ENCODE results near the gene TSHZ2. TPM values are rescaled to one million over a fixed set of nuclear protein-coding genes. Genes with fewer than 3 reads are reported as not detected.

The TSHZ2 gene
- polyA plus RNA-seq, 1 donor from 2014 or later, result 4.6 TPM

DNA sequence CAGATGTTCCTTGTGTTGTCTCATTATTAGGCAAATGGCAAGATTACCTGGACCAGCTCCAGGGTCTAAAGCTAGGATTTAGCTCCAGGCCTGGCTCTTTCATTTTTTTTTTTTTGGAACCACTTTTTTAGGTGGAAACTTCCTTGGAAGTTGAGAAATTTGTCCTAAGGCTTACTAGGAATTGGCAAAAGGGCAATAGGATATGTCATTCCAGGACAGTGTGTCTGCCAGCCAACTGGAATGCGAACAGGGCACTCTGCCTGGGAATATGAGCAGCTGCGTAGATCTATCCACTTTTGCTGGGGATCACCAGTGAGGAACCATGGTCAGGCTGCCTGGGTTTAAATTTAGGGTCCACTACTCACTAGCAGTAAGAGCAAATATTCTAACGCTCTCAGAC lies 304.0 kb downstream of the TSHZ2 start:
- Histone ChIP-seq H3K9ac (ENCODE audit: low read length) (no peak overlapping the region), H3K4me2 (ENCODE audit: low read length) (no peak overlapping the region), H3K27me3 (ENCODE audit: insufficient read depth, low read depth, low read length) (no peaks in the 10 kb centered on the region), H3K27ac (ENCODE audit: low read length) (no peak overlapping the region), H3K9me2 (ENCODE audit: insufficient read depth, low read length) (no peaks in the 10 kb centered on the region), H2AFZ (ENCODE audit: low read depth, low read length) (no peak overlapping the region), H4K20me1 (ENCODE audit: insufficient read depth) (no peaks in the 10 kb centered on the region), H3K79me2 (replicated peaks; ENCODE audit: insufficient read depth, low read length) (no peaks in the 10 kb centered on the region), H3K4me3 (ENCODE audit: low read length) (no peak overlapping the region), H3F3A (ENCODE audit: insufficient read depth, low read length, poor library complexity, severe bottlenecking) (no peaks in the 10 kb centered on the region), H3K36me3 (ENCODE audit: insufficient read depth, low read length) (no peaks in the 10 kb centered on the region), H3K9me3 (ENCODE audit: low read length) (no peaks in the 10 kb centered on the region)
- TF ChIP-seq MXI1 (conservative IDR thresholded peaks at IDR 0.05; ENCODE audit: poor library complexity, severe bottlenecking) (no peak), RAD21 (conservative IDR thresholded peaks at IDR 0.05) (no peak), SMC3 (conservative IDR thresholded peaks at IDR 0.05; ENCODE audit: poor library complexity) (no peak), TAF1 (IDR thresholded peaks at IDR 0.05; ENCODE audit: low read depth) (no peak), POLR2AphosphoS5 (IDR thresholded peaks at IDR 0.05) (no peak), EZH2 (IDR thresholded peaks at IDR 0.05; ENCODE audit: borderline replicate concordance, insufficient read depth, low read length, poor library complexity, severe bottlenecking) (no peak), EP300 (conservative IDR thresholded peaks at IDR 0.05; ENCODE audit: poor library complexity, severe bottlenecking) (no peak)
- TF ChIP-seq, protein P1, sequence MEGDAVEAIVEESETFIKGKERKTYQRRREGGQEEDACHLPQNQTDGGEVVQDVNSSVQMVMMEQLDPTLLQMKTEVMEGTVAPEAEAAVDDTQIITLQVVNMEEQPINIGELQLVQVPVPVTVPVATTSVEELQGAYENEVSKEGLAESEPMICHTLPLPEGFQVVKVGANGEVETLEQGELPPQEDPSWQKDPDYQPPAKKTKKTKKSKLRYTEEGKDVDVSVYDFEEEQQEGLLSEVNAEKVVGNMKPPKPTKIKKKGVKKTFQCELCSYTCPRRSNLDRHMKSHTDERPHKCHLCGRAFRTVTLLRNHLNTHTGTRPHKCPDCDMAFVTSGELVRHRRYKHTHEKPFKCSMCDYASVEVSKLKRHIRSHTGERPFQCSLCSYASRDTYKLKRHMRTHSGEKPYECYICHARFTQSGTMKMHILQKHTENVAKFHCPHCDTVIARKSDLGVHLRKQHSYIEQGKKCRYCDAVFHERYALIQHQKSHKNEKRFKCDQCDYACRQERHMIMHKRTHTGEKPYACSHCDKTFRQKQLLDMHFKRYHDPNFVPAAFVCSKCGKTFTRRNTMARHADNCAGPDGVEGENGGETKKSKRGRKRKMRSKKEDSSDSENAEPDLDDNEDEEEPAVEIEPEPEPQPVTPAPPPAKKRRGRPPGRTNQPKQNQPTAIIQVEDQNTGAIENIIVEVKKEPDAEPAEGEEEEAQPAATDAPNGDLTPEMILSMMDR (IDR thresholded peaks at IDR 0.05; ENCODE audit: poor library complexity, severe bottlenecking), result no peak
- TF ChIP-seq, protein P2, sequence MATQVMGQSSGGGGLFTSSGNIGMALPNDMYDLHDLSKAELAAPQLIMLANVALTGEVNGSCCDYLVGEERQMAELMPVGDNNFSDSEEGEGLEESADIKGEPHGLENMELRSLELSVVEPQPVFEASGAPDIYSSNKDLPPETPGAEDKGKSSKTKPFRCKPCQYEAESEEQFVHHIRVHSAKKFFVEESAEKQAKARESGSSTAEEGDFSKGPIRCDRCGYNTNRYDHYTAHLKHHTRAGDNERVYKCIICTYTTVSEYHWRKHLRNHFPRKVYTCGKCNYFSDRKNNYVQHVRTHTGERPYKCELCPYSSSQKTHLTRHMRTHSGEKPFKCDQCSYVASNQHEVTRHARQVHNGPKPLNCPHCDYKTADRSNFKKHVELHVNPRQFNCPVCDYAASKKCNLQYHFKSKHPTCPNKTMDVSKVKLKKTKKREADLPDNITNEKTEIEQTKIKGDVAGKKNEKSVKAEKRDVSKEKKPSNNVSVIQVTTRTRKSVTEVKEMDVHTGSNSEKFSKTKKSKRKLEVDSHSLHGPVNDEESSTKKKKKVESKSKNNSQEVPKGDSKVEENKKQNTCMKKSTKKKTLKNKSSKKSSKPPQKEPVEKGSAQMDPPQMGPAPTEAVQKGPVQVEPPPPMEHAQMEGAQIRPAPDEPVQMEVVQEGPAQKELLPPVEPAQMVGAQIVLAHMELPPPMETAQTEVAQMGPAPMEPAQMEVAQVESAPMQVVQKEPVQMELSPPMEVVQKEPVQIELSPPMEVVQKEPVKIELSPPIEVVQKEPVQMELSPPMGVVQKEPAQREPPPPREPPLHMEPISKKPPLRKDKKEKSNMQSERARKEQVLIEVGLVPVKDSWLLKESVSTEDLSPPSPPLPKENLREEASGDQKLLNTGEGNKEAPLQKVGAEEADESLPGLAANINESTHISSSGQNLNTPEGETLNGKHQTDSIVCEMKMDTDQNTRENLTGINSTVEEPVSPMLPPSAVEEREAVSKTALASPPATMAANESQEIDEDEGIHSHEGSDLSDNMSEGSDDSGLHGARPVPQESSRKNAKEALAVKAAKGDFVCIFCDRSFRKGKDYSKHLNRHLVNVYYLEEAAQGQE (IDR thresholded peaks at IDR 0.05; ENCODE audit: borderline replicate concordance), result no peak

DNA sequence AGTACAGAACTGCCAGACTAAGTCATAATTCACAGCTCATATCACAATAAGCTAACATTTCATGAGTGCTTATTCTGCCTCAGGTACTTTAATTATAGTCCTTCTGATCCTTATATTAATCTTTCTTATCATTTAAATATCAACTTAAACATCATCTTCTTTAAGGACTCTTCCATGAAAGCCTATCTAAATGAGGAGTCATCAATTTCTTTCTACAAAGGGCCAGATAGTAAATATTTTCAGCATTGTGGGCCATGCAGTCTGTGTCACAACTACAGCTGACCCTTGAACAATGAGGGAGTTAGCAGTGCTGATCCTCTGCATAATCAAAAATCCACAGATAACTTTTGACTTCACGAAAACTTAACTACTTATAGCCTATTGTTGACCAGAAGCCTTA lies 306.4 kb downstream of the TSHZ2 start:
- Histone ChIP-seq H3K79me2 (replicated peaks; ENCODE audit: insufficient read depth, low read length) (no peaks in the 10 kb centered on the region), H3K27me3 (ENCODE audit: insufficient read depth, low read depth, low read length) (no peaks in the 10 kb centered on the region), H3K9me2 (ENCODE audit: insufficient read depth, low read length) (no peaks in the 10 kb centered on the region), H2AFZ (ENCODE audit: low read depth, low read length) (no peak overlapping the region), H3F3A (ENCODE audit: insufficient read depth, low read length, poor library complexity, severe bottlenecking) (no peaks in the 10 kb centered on the region), H3K27ac (ENCODE audit: low read length) (no peak overlapping the region), H3K4me3 (ENCODE audit: low read length) (no peak overlapping the region), H4K20me1 (ENCODE audit: insufficient read depth) (no peaks in the 10 kb centered on the region), H3K4me2 (ENCODE audit: low read length) (no peak overlapping the region), H3K9ac (ENCODE audit: low read length) (no peak overlapping the region), H3K9me3 (ENCODE audit: low read length) (no peaks in the 10 kb centered on the region), H3K36me3 (ENCODE audit: insufficient read depth, low read length) (no peaks in the 10 kb centered on the region)
- TF ChIP-seq SMC3 (conservative IDR thresholded peaks at IDR 0.05; ENCODE audit: poor library complexity), result no peak
- no peak for TF ChIP-seq MXI1 (conservative IDR thresholded peaks at IDR 0.05; ENCODE audit: poor library complexity, severe bottlenecking)
- TF ChIP-seq RAD21 (conservative IDR thresholded peaks at IDR 0.05), result no peak
- TF ChIP-seq POLR2AphosphoS5 (IDR thresholded peaks at IDR 0.05), result no peak
- TF ChIP-seq EP300 (conservative IDR thresholded peaks at IDR 0.05; ENCODE audit: poor library complexity, severe bottlenecking), result no peak
- TF ChIP-seq, protein P2 (IDR thresholded peaks at IDR 0.05; ENCODE audit: borderline replicate concordance), result no peak
- TF ChIP-seq TAF1 (IDR thresholded peaks at IDR 0.05; ENCODE audit: low read depth), result no peak
- TF ChIP-seq, protein P1 (IDR thresholded peaks at IDR 0.05; ENCODE audit: poor library complexity, severe bottlenecking), result no peak
- no peak for TF ChIP-seq EZH2 (IDR thresholded peaks at IDR 0.05; ENCODE audit: borderline replicate concordance, insufficient read depth, low read length, poor library complexity, severe bottlenecking)
